GM12874 (cell line): Measurements from ENCODE around the gene NHSL2.

ENCODE experiments used
- CTCF ChIP-seq: IDR thresholded peaks from 2 replicates; pipeline ENCODE4 v1.5.1; 2011; ENCODE audit warnings: low read depth, mild to moderate bottlenecking, control low read depth, low read length, moderate library complexity; ENCODE audit not compliant: insufficient read depth

Gene NHSL2

DNA sequence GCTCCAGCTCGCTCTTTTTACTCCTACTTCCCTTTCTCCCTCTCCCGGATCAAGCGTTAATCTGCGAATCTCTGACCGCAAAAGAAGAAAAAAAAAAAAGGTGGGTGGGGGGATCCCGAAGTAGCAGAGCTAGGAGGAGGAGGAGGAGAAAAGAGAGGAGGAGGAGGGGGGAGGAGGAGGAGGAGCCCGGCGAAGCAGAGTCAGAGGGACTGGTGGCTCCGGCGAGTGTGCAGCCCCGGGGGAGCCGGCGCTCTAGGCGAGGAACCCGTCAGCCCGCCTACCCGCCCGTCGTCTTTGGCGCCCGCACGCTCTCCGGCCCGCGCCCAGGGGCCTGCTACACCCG lies at the start of gene NHSL2:
Gene NHSL2 (plus strand): TSS at position 203 of the 343 bp plus-strand sequence.
- TF ChIP-seq CTCF: no peak

GRCh38 chrX:71867680-71868079 lies 43.0 kb upstream of the NHSL2 start:
- no peak for TF ChIP-seq CTCF

GRCh38 chrX:71870208-71871098 lies 40.2 kb upstream of the NHSL2 start:
- no peak for TF ChIP-seq CTCF

DNA sequence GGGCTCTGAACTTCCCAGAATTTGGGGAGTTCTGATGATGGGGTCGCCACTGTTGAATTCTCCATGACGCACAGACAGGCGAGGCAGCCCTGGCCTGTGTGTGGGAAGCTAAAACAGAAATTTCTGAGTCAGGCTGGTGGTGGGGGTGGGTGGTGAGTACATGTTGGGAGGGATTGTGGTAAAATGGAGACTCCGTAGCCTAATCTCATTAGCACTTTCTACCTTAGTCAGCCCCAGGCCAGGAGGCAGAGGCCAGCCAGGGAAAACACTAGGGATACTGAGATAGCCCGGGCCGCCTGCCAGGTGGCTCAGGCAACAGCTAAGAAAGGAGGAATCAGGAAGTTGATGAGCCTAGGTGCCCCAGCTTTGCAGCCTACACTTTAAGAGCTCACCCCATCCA lies 39.3 kb upstream of the NHSL2 start:
- TF ChIP-seq CTCF: no peak

DNA sequence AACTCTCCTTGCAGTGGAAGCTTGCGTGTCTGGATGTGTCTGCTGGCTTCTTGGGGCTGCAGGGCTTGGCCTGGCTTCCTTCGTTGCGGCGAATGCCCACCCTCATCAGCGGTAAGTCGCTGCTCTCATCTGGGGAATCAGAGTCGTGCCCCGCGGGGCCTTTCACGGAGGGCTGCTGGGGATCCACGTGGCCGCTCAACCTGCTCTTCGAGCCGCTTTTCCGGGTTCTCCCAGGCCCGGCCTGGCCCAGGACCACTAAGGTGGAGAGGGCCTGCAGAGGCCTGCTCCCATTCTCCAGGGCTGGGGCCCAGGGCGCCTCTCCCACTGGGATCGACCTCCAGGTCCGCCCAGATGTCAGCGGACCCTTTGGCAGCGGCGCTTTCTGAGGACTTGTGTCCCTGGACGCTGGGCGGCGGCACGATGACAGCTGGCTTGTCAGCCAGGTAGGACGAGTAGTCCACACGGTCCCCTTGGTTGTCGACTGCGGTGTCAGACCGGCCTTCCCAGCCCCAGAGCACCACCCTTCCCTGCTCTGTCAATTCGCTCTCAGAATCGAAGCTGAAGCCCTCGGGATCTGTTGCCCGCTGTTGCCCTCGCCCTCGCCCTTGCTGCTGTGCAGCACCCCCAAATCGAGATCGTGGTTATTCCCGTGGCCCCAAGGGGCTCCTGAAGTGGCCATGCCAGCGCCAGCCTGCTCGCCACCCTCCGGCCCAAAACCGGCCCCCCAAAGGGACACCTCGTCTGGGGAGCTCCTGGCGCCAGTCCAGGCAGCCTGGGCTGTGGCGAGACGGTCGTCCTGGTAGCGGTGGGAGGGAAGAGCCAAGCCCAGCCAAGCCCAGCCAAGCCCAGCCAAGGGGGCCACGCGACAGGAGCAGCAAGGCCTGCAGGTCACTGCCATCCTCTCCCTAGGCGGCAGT lies 37.8 kb upstream of the NHSL2 start:
- no peak for TF ChIP-seq CTCF

GRCh38 chrX:71873459-71873833 lies 37.2 kb upstream of the NHSL2 start:
- no peak for TF ChIP-seq CTCF

- TF ChIP-seq CTCF: no peak
Observed at GRCh38 chrX:71885099-71885498, 25.5 kb upstream of the NHSL2 start.
